Measurements from ENCODE around the gene MAPK10.

MAPK10 gene

DNA sequence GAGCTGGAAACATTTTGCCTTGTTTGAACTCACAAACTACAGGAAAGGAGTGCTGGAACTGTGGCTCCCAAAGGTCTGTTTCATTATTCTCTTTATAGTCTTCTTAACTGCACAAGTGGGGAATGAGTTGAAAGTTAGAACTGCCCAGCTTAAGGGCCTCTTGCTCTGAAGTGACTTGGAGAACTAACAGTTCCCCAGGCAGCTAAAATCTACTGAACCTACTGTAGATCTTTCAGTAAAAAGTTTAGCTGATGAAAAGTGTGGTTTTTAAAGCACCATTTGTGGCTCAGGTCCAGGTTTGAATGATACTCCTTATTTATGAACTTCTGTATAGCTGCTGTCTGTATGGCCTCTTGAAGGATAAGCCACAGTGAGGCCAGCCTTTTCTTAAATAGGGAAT, 353.8 kb downstream of the MAPK10 start:
- no peak for FAIRE-seq
- TF ChIP-seq, protein P1, sequence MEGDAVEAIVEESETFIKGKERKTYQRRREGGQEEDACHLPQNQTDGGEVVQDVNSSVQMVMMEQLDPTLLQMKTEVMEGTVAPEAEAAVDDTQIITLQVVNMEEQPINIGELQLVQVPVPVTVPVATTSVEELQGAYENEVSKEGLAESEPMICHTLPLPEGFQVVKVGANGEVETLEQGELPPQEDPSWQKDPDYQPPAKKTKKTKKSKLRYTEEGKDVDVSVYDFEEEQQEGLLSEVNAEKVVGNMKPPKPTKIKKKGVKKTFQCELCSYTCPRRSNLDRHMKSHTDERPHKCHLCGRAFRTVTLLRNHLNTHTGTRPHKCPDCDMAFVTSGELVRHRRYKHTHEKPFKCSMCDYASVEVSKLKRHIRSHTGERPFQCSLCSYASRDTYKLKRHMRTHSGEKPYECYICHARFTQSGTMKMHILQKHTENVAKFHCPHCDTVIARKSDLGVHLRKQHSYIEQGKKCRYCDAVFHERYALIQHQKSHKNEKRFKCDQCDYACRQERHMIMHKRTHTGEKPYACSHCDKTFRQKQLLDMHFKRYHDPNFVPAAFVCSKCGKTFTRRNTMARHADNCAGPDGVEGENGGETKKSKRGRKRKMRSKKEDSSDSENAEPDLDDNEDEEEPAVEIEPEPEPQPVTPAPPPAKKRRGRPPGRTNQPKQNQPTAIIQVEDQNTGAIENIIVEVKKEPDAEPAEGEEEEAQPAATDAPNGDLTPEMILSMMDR (IDR thresholded peaks at IDR 0.05; ENCODE audit: insufficient read depth, missing control alignments): no peak
- DNase-seq (ENCODE audit: insufficient read length, low spot score): no peak

DNA sequence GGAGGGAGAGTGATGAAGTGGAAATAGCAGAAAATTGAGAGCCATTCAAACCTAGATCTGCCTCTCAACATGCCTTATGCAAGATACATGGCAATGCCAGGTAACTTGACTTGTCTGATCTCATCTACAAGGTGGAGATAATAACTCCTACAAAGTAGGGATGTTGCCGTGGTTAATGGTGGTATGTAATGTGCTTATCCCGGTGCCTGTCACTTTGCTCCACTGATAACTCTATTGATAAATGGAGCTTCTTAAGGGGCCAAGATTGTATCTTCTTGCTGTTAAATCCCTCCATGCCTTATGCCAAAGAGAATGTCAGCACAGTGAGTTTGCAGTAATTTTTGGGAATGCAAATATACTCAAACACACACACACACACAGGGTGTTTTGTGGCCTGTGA, 355.8 kb downstream of the MAPK10 start:
- TF ChIP-seq, protein P1 (IDR thresholded peaks at IDR 0.05; ENCODE audit: insufficient read depth, missing control alignments): no peak
- no peak for FAIRE-seq

DNA sequence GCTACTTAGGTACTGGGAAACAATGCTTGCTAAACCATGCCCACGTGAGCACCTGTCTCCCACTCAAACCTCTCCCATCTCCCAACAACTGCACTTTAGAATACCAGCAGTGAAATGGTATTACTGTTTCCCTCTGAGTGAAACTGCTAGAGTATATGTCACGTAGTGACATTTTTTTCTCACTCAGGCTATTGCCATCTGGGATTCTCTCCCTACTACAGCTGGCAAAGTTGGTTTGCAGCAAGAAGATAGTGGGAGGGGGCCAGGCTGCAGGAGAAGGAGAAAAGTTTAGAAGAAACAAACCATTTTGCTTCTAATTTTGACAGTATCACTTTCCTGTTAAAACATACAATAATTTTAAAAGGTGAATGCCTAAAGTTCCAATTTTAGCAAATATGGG, 358.3 kb downstream of the MAPK10 start:
- TF ChIP-seq, protein P1 (IDR thresholded peaks at IDR 0.05; ENCODE audit: insufficient read depth, missing control alignments): no peak
- FAIRE-seq (no peak), DNase-seq (ENCODE audit: insufficient read length, low spot score) (no peak)

More for the DNA sequence above, 355.8 kb downstream of the MAPK10 start:
- DNase-seq (ENCODE audit: insufficient read length, low spot score): no peak

DNA sequence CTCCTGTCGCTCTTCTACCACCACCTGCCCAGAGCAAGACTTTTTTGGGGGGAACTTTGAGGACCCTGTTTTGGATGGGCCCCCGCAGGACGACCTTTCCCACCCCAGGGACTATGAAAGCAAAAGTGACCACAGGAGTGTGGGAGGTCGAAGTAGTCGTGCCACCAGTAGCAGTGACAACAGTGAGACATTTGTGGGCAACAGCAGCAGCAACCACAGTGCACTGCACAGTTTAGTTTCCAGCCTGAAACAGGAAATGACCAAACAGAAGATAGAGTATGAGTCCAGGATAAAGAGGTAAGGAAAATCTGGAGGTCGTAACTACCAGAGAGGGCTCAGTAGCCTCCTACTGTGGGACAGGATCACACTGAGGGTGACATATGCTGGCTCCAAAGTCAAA, 364.5 kb downstream of the MAPK10 start:
- DNase-seq (ENCODE audit: insufficient read length, low spot score): no peak
- no peak for FAIRE-seq
- TF ChIP-seq, protein P1 (IDR thresholded peaks at IDR 0.05; ENCODE audit: insufficient read depth, missing control alignments): no peak

DNA sequence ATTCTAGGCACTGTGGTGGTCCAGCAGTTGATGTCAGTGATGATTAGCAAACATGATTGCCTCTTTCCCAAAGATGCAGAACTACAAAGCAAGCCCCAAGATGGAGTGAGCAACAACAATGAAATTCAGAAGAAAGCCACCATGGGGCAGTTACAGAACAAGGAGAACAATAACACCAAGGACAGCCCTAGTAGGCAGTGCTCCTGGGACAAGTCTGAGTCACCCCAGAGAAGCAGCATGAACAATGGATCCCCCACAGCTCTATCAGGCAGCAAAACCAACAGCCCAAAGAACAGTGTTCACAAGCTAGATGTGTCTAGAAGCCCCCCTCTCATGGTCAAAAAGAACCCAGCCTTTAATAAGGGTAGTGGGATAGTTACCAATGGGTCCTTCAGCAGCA, 365.3 kb downstream of the MAPK10 start:
- FAIRE-seq (no peak), DNase-seq (ENCODE audit: insufficient read length, low spot score) (no peak)
- TF ChIP-seq, protein P1 (IDR thresholded peaks at IDR 0.05; ENCODE audit: insufficient read depth, missing control alignments): no peak

DNA sequence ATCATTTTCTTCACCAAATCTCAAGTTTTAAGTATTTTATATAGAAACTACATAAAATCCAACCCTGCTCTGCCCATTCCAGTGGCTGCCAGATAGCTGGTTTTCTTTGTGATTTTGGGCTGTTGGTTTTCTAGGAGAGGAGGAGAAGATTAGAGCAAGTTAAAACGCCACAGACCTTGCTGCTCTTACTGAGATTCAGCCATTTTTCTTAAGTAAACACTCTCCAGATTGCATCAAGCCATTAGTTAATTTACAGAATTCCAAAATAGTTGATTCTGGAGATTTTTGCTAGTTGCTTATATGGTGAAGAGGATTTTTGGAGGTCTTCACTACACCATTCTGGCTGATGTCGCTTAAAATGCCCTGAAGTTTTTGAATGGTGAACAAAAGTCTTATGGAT, 366.2 kb downstream of the MAPK10 start:
- DNase-seq (ENCODE audit: insufficient read length, low spot score) (no peak), FAIRE-seq (no peak)
- TF ChIP-seq, protein P1 (IDR thresholded peaks at IDR 0.05; ENCODE audit: insufficient read depth, missing control alignments): no peak

DNA sequence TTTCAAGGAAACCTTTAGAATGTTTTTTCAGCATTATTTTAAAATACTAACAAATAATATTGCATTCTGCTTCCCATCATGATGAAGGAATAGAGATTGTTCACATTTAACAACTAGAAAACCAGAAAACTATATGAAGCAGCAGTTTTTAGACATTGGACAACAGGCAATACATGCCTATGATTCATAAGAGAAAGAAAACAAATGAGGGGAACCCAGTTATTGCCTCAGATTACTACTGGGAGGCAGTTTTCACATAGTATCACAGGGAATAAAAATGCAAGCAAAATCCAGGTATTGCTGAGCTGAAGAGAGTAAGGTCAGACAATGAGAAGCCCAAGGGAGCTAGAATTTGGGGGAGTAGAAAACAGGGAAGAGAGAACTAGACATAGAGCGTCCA, 373.6 kb downstream of the MAPK10 start:
- DNase-seq (ENCODE audit: insufficient read length, low spot score) (no peak), FAIRE-seq (no peak)
- TF ChIP-seq, protein P1 (IDR thresholded peaks at IDR 0.05; ENCODE audit: insufficient read depth, missing control alignments): no peak

Measured in D721Med (cell line).